Endothelial cell of umbilical vein (primary cell): ENCODE measurements around the gene ZMYM1. TPM values are rescaled to one million over a fixed set of nuclear protein-coding genes. Genes with fewer than 3 reads are reported as not detected.
"Not testable (repeated sequence)": the region's sequence is repeated elsewhere in the genome, so short reads cannot be mapped to it uniquely, and the experiment has no call there.

Experiments used
- BruUV-seq: library from RNA; stranded (reverse); fragments of 400-500 nt; replicated peaks from 2 replicates; lab custom pipeline; 2021; lab: Mats Ljungman, UMichigan
- CTCF ChIA-PET: fragments of 300-600, 350-600 bp; sonication (Branson Sonifier 250); formaldehyde crosslinking; loops from one replicate; lab custom pipeline; 2021; ENCODE audit warnings: antibody characterized with exemption, inconsistent platforms; lab: Charles Lee
- POLR2A ChIA-PET: fragments of 300-600, 350-600 bp; sonication (Branson Sonifier 250); formaldehyde crosslinking; loops from one replicate; lab custom pipeline; 2021; ENCODE audit warnings: antibody characterized with exemption, inconsistent platforms; lab: Charles Lee
- DNase-seq: peaks from one replicate; pipeline ENCODE4 v3.0.0-alpha.2; 2011; ENCODE audit warnings: low read depth, low spot score
- FAIRE-seq: peaks from 2 replicates; lab custom pipeline; 2011; peaks lifted over from hg19 to GRCh38; lab: Jason Lieb, UNC
- H2AFZ ChIP-seq: 2 replicates; pipeline ENCODE4 v1.6.0; 2012; ENCODE audit warnings: low read depth, low read length, control low read depth, inconsistent platforms
- H3K27ac ChIP-seq: 2 replicates; pipeline ENCODE4 v1.5.1; 2011; ENCODE audit warnings: low read depth, mild to moderate bottlenecking, control low read depth, low read length, moderate library complexity; ENCODE audit not compliant: insufficient read depth
- H3K27me3 ChIP-seq, 2 experiments: 2 replicates each; pipeline versions ENCODE4 v1.6.0 to v1.6.1; 2011; ENCODE audit warnings: low read length in 2 of 2, mixed read lengths in 1 of 2; ENCODE audit not compliant: control insufficient read depth in 2 of 2, insufficient read depth in 2 of 2
- H3K36me3 ChIP-seq, 2 experiments: 2 replicates in 1 of 2; 3 replicates in 1 of 2; pipeline ENCODE4 v1.5.1; 2011; ENCODE audit warnings: low read length in 2 of 2, mild to moderate bottlenecking in 1 of 2, moderate library complexity in 1 of 2; ENCODE audit not compliant: control insufficient read depth in 2 of 2, insufficient read depth in 2 of 2; ENCODE audit errors: extremely low read depth in 1 of 2
- H3K4me1 ChIP-seq: 3 replicates; pipeline ENCODE4 v1.5.1; 2011; ENCODE audit warnings: mild to moderate bottlenecking, low read length; ENCODE audit not compliant: control insufficient read depth, insufficient read depth; ENCODE audit errors: extremely low read depth
- H3K4me2 ChIP-seq: 2 replicates; pipeline ENCODE4 v1.6.1; 2011; ENCODE audit warnings: low read length, control low read depth, mixed read lengths; ENCODE audit not compliant: insufficient read depth
- H3K4me3 ChIP-seq, 3 experiments: fragments of 200-600 bp in 1 of 3; sonication (generic), shearing (Covaris generic) in 1 of 3; replicated peaks in 1 of 3; 2 replicates each; pipeline ENCODE4 v1.5.1; 2011 to 2016; ENCODE audit warnings: control low read depth in 3 of 3, low read length in 3 of 3, mild to moderate bottlenecking in 2 of 3, inconsistent platforms in 1 of 3, low read depth in 1 of 3, moderate library complexity in 1 of 3; ENCODE audit not compliant: insufficient read depth in 1 of 3
- H3K79me2 ChIP-seq: 2 replicates; pipeline ENCODE4 v1.6.0; 2012; ENCODE audit warnings: low read length, inconsistent platforms; ENCODE audit not compliant: control insufficient read depth, insufficient read depth
- H3K9ac ChIP-seq: replicated peaks from 2 replicates; pipeline ENCODE3; 2011; ENCODE audit warnings: low read length, control low read depth; ENCODE audit not compliant: insufficient read depth; ENCODE audit errors: extremely low read depth
- H3K9me1 ChIP-seq: replicated peaks from 3 replicates; pipeline ENCODE4 v1.6.0; 2011; ENCODE audit warnings: mild to moderate bottlenecking, low read length; ENCODE audit not compliant: control insufficient read depth, insufficient read depth; ENCODE audit errors: extremely low read depth
- H3K9me3 ChIP-seq: replicated peaks from 2 replicates; pipeline ENCODE4 v1.5.1; 2012; ENCODE audit warnings: low read length, inconsistent platforms; ENCODE audit not compliant: control insufficient read depth, insufficient read depth
- H4K20me1 ChIP-seq: replicated peaks from 2 replicates; pipeline ENCODE3; 2011; ENCODE audit warnings: mild to moderate bottlenecking, low read length; ENCODE audit not compliant: control insufficient read depth, insufficient read depth; ENCODE audit errors: extremely low read depth
- CTCF ChIP-seq, 2 donors: IDR thresholded peaks; 1 replicate in 1 of 2; 2 replicates in 1 of 2; pipeline ENCODE4 v1.5.1; 2011; ENCODE audit warnings: low read length in 2 of 2, mild to moderate bottlenecking in 2 of 2, moderate library complexity in 2 of 2, control low read depth in 1 of 2, inconsistent platforms in 1 of 2, low read depth in 1 of 2; ENCODE audit not compliant: insufficient read depth in 1 of 2; ENCODE audit errors: extremely low read depth in 1 of 2
- EZH2 ChIP-seq: IDR thresholded peaks from 2 replicates; pipeline ENCODE4 v1.6.1; 2012; ENCODE audit warnings: borderline replicate concordance, low read depth, mild to moderate bottlenecking, moderate library complexity, low read length, inconsistent platforms; ENCODE audit not compliant: severe bottlenecking
- FOS ChIP-seq: IDR thresholded peaks from 2 replicates; pipeline ENCODE4 v1.6.1; 2011; ENCODE audit warnings: mild to moderate bottlenecking, low read length, moderate library complexity, borderline replicate concordance; ENCODE audit not compliant: insufficient read depth
- GATA2 ChIP-seq: IDR thresholded peaks from 2 replicates; pipeline ENCODE4 v1.7.0; 2011; ENCODE audit warnings: low read depth, mild to moderate bottlenecking, moderate library complexity, mixed read lengths, low read length; ENCODE audit not compliant: insufficient read length, insufficient read depth
- JUN ChIP-seq: IDR thresholded peaks from 2 replicates; pipeline ENCODE4 v1.6.1; 2011; ENCODE audit warnings: borderline replicate concordance, low read depth; ENCODE audit not compliant: insufficient read length, insufficient read depth
- MYC ChIP-seq: IDR thresholded peaks from one replicate; pipeline ENCODE4 v1.6.1; 2011; ENCODE audit warnings: mild to moderate bottlenecking, low read depth, low read length
- POLR2A ChIP-seq: IDR thresholded peaks from 2 replicates; pipeline ENCODE4 v1.6.1; 2012; ENCODE audit warnings: low read depth, mild to moderate bottlenecking, control low read depth, low read length
- POLR2AphosphoS5 ChIP-seq: IDR thresholded peaks from 2 replicates; pipeline ENCODE4 v1.6.1; 2012; ENCODE audit warnings: low read depth, mild to moderate bottlenecking, control low read depth, low read length, moderate library complexity; ENCODE audit not compliant: insufficient read depth
- dilution Hi-C: fragments of 300-500 bp; cut with MboI; formaldehyde crosslinking; loops from one replicate; pipeline ENCODE4 v1.15.0; 2019; ENCODE audit warnings: low sequenced_read_pairs; ENCODE audit not compliant: extremely low pct_ligation_motif_present
- intact Hi-C: fragments of 100-400 bp; cut with micrococcal nuclease; formaldehyde crosslinking; loops from one replicate; pipeline ENCODE4 v1.10.0; 2022
- polyA plus RNA-seq, 4 experiments: library from polyadenylated mRNA; depleted of rRNA in 3 of 4; stranded (reverse) in 3 of 4; unstranded in 1 of 4; fragments of >200 nt; gene quantifications; 2 replicates each; pipeline versions ENCODE4 v1.2.1 to v1.2.3, GENCODE V29; 2011 to 2012; ENCODE audit warnings: missing spikeins in 1 of 4
- total RNA-seq: library from RNA; stranded (reverse); gene quantifications from 2 replicates; pipeline ENCODE4 v1.2.3, GENCODE V29; 2021
- TF ChIP-seq, protein P1 (sequence below): IDR thresholded peaks from 2 replicates; pipeline ENCODE4 v1.6.1; 2011; ENCODE audit not compliant: insufficient read depth, insufficient read length

ZMYM1 gene
- total and polyA plus RNA-seq, 2 donors (not counting 3 experiments of a cell fraction or from before 2014, with no cell fraction given), result 5.8 to 21.4 TPM

DNA sequence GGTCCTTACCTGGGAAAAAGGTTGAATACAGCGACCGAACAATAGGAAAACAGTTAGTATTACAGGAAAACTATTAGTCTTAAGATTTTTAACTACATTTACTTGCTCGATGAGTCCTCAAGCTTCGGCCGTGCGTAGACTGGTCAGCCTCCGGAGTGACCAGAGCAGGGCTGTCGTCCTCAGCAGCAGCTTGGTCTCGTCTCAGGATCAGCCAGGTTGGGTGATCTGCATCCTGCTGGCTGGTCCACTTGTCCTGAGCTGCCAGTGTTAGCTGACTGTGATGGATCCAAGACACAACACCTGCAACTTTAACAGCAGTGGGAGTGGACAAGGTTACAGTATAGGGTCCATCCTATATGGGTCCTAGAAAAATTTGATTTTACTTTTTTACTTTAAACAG is 63.5 kb downstream of the ZMYM1 start:
- intact Hi-C loops, FAIRE-seq: not testable (repeated sequence)
- CTCF ChIA-PET, result interaction anchor here (0.8 to 1.9 kb wide), 2 partner anchors 10 to 15 kb away, joined by 3 to 6 read pairs; no protein-coding TSS in a partner anchor

DNA sequence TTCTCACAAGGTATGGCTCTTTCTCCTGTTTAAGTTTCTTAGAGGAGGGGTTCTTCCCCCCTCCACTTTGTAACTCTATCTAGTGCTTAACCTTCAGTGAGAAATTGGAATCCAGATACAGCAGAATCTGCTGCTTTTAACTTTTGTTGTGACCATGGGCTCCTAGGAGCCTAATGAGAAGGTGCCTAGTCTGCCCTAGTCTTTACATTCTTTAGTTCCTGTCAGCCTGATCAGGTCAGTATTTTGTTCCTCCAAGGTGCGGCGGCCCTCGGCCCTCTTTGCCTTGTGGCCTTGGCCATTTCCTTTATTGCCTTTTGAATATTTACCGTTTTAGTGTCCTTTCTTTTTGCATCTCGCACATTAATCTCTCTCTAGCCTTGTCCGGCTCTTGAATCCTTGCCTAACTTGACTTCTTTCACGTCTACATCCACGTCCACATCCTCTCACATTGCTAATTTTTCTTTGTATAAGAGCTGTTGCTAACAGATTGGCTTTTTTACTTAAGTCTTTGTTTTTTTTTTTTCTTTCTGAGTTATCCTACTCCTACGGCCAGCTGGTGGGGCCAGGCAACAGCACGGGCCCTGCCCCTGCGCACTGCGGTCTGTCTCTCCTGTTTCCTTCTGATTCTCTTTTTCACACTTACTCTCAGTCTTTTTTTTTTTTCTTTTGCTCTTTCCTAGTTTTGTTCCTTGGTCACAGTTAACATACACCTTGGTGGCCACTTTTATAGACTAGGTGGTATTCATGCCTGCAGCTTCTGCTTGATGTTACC is 64.7 kb downstream of the ZMYM1 start:
- ChIA-PET POLR2A (no interaction called here), CTCF (interaction anchor here (0.7 to 1.3 kb wide), 2 partner anchors 13 kb away, joined by 4 to 5 read pairs; no protein-coding TSS in a partner anchor)
- Histone ChIP-seq H3K79me2 (no peaks in the 10 kb centered on the region), H3K9me3 (no peaks in the 10 kb centered on the region), H3K27me3 (no peaks in the 10 kb centered on the region), H4K20me1 (no peaks in the 10 kb centered on the region), H3K4me2 (no peak overlapping the region), H3K9ac (no peak overlapping the region), H3K4me1 (no peaks in the 10 kb centered on the region), H3K27ac (no peak overlapping the region), H3K9me1 (no peaks in the 10 kb centered on the region), H3K4me3 (no peak overlapping the region), H2AFZ (no peak overlapping the region), H3K36me3 (no peaks in the 10 kb centered on the region)
- dilution Hi-C loops (no loop called here), intact Hi-C loops (no loop called here)
- FAIRE-seq (no peak), DNase-seq (no peak)
- no TSS peak for BruUV-seq
- TF ChIP-seq FOS (no peak), EZH2 (no peak), MYC (no peak), CTCF (IDR thresholded peaks at IDR 0.05; ENCODE audit: extremely low read depth in 1 of 2, insufficient read depth in 1 of 2, low read depth in 1 of 2, low read length in 2 of 2) (no peak), POLR2AphosphoS5 (no peak), GATA2 (no peak), JUN (no peak), POLR2A (no peak)
- TF ChIP-seq, protein P1, sequence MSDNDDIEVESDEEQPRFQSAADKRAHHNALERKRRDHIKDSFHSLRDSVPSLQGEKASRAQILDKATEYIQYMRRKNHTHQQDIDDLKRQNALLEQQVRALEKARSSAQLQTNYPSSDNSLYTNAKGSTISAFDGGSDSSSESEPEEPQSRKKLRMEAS, result no peak

More for the DNA sequence above, 63.5 kb downstream of the ZMYM1 start:
- H3K36me3 ChIP-seq, H3K9me3 ChIP-seq, H3K4me3 ChIP-seq, H3K9me1 ChIP-seq, H3K27ac ChIP-seq, H3K9ac ChIP-seq, dilution Hi-C loops, POLR2A ChIA-PET, BruUV-seq, H3K4me2 ChIP-seq, H3K4me1 ChIP-seq, DNase-seq, H3K79me2 ChIP-seq, H4K20me1 ChIP-seq, H3K27me3 ChIP-seq, H2AFZ ChIP-seq: not testable (repeated sequence)
